ENCODE results near the gene CLEC16A.

The CLEC16A gene

DNA sequence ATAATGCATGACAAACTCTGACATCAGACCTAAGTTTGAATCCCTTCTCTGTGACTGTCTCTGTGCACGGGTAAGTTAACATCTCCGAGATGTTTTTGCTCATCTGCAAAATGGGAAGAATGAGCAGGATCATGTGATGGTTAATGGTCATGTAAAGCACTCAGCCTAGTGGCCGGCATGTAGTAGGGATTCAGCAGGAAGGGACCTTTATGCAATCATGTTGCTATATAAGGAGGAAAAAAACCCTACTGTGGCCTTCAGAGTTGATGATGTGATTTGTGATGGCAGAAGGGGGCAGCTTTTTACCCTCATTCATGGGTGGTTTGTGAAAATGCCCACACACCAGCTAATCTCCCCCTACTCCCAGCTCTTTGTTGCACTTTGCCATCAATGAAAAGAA lies 24.1 kb downstream of the CLEC16A start:
- TF ChIP-seq YY1 (IDR thresholded peaks at IDR 0.05; ENCODE audit: low read depth) (no peak), TAF1 (IDR thresholded peaks at IDR 0.05; ENCODE audit: low read depth) (no peak), NFIC (IDR thresholded peaks at IDR 0.05) (no peak), CEBPB (IDR thresholded peaks at IDR 0.05) (no peak), TEAD4 (IDR thresholded peaks at IDR 0.05) (no peak), CREB1 (IDR thresholded peaks at IDR 0.05; ENCODE audit: low read depth) (no peak), RAD21 (IDR thresholded peaks at IDR 0.05; ENCODE audit: low read depth) (no peak)
- TF ChIP-seq, protein P1, sequence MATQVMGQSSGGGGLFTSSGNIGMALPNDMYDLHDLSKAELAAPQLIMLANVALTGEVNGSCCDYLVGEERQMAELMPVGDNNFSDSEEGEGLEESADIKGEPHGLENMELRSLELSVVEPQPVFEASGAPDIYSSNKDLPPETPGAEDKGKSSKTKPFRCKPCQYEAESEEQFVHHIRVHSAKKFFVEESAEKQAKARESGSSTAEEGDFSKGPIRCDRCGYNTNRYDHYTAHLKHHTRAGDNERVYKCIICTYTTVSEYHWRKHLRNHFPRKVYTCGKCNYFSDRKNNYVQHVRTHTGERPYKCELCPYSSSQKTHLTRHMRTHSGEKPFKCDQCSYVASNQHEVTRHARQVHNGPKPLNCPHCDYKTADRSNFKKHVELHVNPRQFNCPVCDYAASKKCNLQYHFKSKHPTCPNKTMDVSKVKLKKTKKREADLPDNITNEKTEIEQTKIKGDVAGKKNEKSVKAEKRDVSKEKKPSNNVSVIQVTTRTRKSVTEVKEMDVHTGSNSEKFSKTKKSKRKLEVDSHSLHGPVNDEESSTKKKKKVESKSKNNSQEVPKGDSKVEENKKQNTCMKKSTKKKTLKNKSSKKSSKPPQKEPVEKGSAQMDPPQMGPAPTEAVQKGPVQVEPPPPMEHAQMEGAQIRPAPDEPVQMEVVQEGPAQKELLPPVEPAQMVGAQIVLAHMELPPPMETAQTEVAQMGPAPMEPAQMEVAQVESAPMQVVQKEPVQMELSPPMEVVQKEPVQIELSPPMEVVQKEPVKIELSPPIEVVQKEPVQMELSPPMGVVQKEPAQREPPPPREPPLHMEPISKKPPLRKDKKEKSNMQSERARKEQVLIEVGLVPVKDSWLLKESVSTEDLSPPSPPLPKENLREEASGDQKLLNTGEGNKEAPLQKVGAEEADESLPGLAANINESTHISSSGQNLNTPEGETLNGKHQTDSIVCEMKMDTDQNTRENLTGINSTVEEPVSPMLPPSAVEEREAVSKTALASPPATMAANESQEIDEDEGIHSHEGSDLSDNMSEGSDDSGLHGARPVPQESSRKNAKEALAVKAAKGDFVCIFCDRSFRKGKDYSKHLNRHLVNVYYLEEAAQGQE (IDR thresholded peaks at IDR 0.05; ENCODE audit: low read depth), result no peak

DNA sequence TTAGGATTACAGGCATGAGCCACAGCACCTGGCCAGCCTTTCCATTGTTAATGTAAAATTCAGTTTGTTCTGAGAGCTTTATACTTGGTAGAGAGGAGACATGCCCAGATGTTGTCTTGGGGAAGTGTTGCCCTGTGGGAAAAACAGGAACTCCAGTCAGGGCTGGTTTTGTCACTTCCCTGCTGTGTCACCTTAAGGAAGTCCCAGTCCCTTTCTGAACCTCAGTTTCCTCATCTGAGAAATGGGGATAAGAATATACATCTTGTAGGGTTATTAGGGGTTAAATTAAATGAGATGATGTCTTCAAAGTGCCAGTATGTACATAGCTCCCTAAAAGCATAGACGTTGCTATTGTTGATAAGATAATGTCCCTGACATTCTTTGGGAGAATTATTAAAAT lies 25.3 kb downstream of the CLEC16A start:
- no peak for TF ChIP-seq CEBPB (IDR thresholded peaks at IDR 0.05)
- no peak for TF ChIP-seq YY1 (IDR thresholded peaks at IDR 0.05; ENCODE audit: low read depth)
- TF ChIP-seq, protein P2, sequence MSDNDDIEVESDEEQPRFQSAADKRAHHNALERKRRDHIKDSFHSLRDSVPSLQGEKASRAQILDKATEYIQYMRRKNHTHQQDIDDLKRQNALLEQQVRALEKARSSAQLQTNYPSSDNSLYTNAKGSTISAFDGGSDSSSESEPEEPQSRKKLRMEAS (IDR thresholded peaks at IDR 0.05), result no peak
- TF ChIP-seq CREB1 (IDR thresholded peaks at IDR 0.05; ENCODE audit: low read depth), result no peak
- TF ChIP-seq ZBTB7A (IDR thresholded peaks at IDR 0.05; ENCODE audit: low read depth), result no peak
- no peak for TF ChIP-seq FOXM1 (IDR thresholded peaks at IDR 0.05; ENCODE audit: borderline replicate concordance, low read depth)
- TF ChIP-seq EP300 (IDR thresholded peaks at IDR 0.05; ENCODE audit: borderline replicate concordance), result no peak

DNA sequence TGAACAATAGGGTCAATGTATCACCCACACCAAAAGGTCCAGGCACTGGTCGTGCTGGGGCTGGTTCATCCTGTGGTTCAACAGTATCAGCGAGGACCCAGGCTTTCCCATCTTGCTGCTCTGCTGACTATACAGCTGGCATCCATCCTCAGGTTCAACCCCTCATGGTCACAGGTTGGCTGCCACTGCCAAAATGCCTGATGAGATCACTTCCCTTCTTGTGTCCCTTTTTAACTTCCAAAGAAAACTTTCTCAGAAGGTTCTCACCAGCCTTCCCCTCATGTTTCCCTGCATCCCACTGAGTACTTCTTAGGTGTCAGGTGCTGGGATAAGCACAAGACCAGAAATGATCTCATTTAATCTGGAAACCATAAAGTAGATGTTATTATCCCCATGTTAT lies 25.7 kb downstream of the CLEC16A start:
- TF ChIP-seq EP300 (IDR thresholded peaks at IDR 0.05; ENCODE audit: borderline replicate concordance) (no peak), TCF12 (IDR thresholded peaks at IDR 0.05; ENCODE audit: low read depth) (no peak), ZBTB7A (IDR thresholded peaks at IDR 0.05; ENCODE audit: low read depth) (no peak), FOXM1 (IDR thresholded peaks at IDR 0.05; ENCODE audit: borderline replicate concordance, low read depth) (no peak), CREB1 (IDR thresholded peaks at IDR 0.05; ENCODE audit: low read depth) (no peak), NFIC (IDR thresholded peaks at IDR 0.05) (no peak), CEBPB (IDR thresholded peaks at IDR 0.05) (no peak), EGR1 (IDR thresholded peaks at IDR 0.05) (no peak), YY1 (IDR thresholded peaks at IDR 0.05; ENCODE audit: low read depth) (no peak), TAF1 (IDR thresholded peaks at IDR 0.05; ENCODE audit: low read depth) (no peak), TEAD4 (IDR thresholded peaks at IDR 0.05) (no peak), RAD21 (IDR thresholded peaks at IDR 0.05; ENCODE audit: low read depth) (no peak)
- TF ChIP-seq, protein P2 (IDR thresholded peaks at IDR 0.05), result no peak
- TF ChIP-seq, protein P3, sequence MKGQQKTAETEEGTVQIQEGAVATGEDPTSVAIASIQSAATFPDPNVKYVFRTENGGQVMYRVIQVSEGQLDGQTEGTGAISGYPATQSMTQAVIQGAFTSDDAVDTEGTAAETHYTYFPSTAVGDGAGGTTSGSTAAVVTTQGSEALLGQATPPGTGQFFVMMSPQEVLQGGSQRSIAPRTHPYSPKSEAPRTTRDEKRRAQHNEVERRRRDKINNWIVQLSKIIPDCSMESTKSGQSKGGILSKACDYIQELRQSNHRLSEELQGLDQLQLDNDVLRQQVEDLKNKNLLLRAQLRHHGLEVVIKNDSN (IDR thresholded peaks at IDR 0.05), result no peak
- TF ChIP-seq, protein P1 (IDR thresholded peaks at IDR 0.05; ENCODE audit: low read depth), result no peak

DNA sequence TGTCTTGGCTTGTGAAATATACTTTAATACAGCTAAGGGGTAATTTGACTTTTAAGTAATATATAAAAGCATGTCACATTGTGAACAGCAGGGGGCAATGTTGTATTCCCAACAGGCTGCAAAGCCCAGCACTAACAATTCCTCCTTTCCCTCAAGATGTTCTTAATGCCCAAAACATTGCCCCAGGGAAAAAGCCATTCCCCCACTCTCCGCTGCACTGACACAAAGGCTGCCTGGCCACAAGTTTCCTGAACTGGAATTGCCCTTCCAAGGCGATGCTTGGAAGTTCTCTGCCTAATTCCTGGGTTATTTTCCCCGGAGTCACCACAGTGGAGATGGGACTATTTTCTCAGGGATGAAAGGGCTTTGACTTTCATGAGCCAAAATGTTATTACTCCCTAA lies 27.2 kb downstream of the CLEC16A start:
- TF ChIP-seq RAD21 (IDR thresholded peaks at IDR 0.05; ENCODE audit: low read depth) (peak; percentile 76), CREB1 (IDR thresholded peaks at IDR 0.05; ENCODE audit: low read depth) (no peak), ZBTB7A (IDR thresholded peaks at IDR 0.05; ENCODE audit: low read depth) (no peak)

DNA sequence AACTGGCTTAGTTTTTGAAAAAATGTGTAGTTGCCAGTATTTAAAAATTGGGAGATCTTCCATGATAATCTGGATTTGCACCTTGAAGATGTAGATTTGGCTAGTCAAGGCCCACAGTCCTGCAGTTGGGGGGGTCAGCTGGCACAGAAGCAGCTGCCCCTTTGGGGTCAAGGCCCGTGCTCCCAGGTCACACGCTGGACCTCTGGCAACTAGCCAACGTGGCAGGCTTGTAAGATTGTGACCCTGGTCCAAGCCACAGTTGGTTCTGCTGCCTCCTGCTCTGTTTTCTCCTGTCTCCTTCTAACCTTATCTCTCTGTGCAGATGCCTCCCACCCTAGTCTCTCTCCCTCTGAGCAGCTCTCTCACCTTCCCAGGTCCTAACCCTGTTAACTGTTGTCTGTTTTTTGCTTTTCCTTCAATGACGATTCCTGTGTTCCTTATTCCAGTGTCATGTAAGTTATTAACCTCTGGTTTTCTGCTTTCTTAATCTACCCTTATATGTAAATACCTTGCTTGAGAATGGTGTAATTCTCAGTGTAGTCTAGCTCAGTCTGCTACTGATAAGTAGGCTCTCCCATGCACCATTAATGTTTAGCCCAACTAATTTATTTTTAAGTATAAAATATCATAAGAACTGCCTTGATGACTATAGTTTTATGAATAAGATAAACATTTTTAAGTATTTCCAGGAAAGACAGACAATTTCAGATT lies 27.9 kb downstream of the CLEC16A start:
- no peak for TF ChIP-seq NFIC (IDR thresholded peaks at IDR 0.05)

DNA sequence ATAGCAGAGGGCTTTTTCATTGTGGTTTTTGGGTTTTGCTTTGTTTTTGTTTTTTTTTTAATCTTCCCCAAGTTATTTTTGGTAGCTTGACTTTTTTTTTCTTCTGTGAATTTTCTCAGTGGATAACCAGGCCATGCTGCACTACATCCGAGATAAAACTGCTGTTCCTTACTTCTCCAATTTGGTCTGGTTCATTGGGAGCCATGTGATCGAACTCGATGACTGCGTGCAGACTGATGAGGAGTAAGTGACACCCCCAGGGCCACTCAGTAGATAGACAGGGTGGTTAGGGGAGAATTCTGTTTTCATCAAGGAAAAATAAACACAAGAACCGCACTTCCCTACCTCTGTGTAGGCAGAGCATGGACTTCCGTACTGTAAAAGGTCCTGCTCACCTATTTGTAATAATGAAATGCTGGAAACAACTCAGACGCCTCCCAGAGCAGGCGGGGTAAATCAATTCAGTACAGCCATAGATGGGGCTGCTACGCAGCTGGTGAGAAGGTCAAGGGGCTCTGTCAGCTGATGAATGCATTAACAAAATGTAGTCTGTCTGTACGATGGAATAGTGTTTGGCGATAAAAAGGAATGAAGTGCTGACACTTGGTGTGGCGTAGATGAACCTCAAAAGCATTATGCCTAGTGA lies 28.6 kb downstream of the CLEC16A start:
- TF ChIP-seq, protein P1 (IDR thresholded peaks at IDR 0.05; ENCODE audit: low read depth), result no peak
- TF ChIP-seq EGR1 (IDR thresholded peaks at IDR 0.05) (no peak), CREB1 (IDR thresholded peaks at IDR 0.05; ENCODE audit: low read depth) (no peak), EP300 (IDR thresholded peaks at IDR 0.05; ENCODE audit: borderline replicate concordance) (no peak), YY1 (IDR thresholded peaks at IDR 0.05; ENCODE audit: low read depth) (no peak)
